ENCODE data around the gene TMEM171.

Gene TMEM171

GRCh38 chr5:73158313-73158712, 37.9 kb downstream of the TMEM171 start:
- Histone ChIP-seq H3K27me3 (ENCODE audit: control insufficient read depth, insufficient read depth, low read length) (no peaks in the 10 kb centered on the region), H3K4me3 (ENCODE audit: low read length) (no peak overlapping the region), H3K36me3 (ENCODE audit: control insufficient read depth, insufficient read depth, low read length) (no peaks in the 10 kb centered on the region), H3K27ac (ENCODE audit: low read depth, low read length) (no peak overlapping the region), H3K4me1 (ENCODE audit: control insufficient read depth, insufficient read depth, low read length) (no peaks in the 10 kb centered on the region), H3K9ac (ENCODE audit: low read length) (no peak overlapping the region)

DNA sequence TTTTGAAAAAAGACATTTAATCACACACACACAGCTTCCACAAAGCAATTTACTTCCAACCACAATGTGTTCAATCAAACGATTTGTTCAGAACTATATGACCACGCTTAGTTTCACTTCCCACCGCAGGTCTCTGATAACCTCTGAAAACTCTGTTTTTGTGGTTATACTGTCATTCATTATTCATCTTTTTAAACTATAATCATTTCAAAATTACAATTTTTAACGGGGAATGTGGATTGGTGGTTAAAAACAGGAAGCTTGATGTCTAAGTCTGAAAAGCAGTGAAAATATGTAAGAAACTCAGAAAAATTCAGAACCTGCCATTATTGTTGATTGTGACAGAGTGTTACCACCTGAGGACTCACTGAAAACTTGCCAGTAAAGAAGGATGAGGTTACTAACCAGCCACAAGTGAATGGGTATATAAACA, 39.9 kb downstream of the TMEM171 start:
- Histone ChIP-seq H3K4me3 (ENCODE audit: low read length) (no peak overlapping the region), H3K4me1 (ENCODE audit: control insufficient read depth, insufficient read depth, low read length) (no peaks in the 10 kb centered on the region), H3K27ac (ENCODE audit: low read depth, low read length) (no peak overlapping the region), H3K9ac (ENCODE audit: low read length) (no peak overlapping the region), H3K27me3 (ENCODE audit: control insufficient read depth, insufficient read depth, low read length) (no peaks in the 10 kb centered on the region), H3K36me3 (ENCODE audit: control insufficient read depth, insufficient read depth, low read length) (no peaks in the 10 kb centered on the region)

DNA sequence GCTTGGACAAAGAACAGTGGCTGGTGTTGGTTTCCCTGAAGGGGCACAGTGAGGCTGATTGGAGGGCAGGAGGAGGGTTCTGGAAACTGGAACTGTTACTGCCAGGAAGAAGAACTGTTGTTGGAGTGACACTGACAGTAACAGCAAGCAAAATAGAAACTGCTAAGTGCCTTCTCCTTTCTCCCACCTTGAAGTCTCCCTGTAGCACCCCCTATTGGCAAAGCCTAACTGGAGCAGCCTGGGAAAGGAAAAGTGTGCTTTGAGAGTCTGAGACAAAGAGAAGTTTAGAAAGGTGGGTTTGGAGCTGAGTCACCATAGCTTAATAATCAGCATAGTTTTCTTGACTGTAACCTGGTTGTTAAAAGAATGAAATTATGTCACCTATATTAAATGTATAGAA, 50.1 kb downstream of the TMEM171 start:
- no peaks in the 10 kb centered on the region for H3K36me3 ChIP-seq (ENCODE audit: control insufficient read depth, insufficient read depth, low read length)

DNA sequence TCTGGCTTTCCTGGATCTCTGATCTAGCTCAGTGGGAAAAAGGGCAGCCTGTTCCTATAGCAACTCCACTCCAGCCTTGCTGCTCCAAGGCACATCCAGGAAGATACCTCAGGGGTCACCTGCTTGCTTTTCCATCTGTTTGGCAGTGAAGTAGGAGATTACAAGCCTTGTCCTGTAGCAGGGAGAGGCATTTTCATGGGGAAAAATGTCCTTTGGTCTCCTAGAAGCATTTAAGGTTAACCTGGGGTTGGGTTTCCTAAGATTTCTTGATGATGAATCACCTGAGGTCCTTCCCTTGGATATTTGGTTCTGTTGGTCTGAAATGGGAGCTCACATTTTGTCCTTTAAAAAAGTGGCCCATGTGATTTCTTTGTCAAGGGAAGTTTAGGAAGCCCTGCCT, 51.1 kb downstream of the TMEM171 start:
- no peak overlapping the region for H3K9ac ChIP-seq (ENCODE audit: low read length)
- no peak overlapping the region for H3K27ac ChIP-seq (ENCODE audit: low read depth, low read length)
- no peak overlapping the region for H3K4me3 ChIP-seq (ENCODE audit: low read length)
- no peaks in the 10 kb centered on the region for H3K4me1 ChIP-seq (ENCODE audit: control insufficient read depth, insufficient read depth, low read length)
- no peaks in the 10 kb centered on the region for H3K27me3 ChIP-seq (ENCODE audit: control insufficient read depth, insufficient read depth, low read length)
- no peaks in the 10 kb centered on the region for H3K36me3 ChIP-seq (ENCODE audit: control insufficient read depth, insufficient read depth, low read length)

More for the DNA sequence above, 50.1 kb downstream of the TMEM171 start:
- Histone ChIP-seq H3K4me3 (ENCODE audit: low read length) (no peak overlapping the region), H3K27me3 (ENCODE audit: control insufficient read depth, insufficient read depth, low read length) (no peaks in the 10 kb centered on the region), H3K27ac (ENCODE audit: low read depth, low read length) (no peak overlapping the region), H3K4me1 (ENCODE audit: control insufficient read depth, insufficient read depth, low read length) (no peaks in the 10 kb centered on the region), H3K9ac (ENCODE audit: low read length) (no peak overlapping the region)

GRCh38 chr5:73172951-73173350, 52.6 kb downstream of the TMEM171 start, which contains the start of gene TMEM174:
TSS of gene TMEM174 (plus strand) at chr5:73173193. CDS start at chr5:73173244, 51 bp downstream.
- H3K36me3 ChIP-seq (ENCODE audit: control insufficient read depth, insufficient read depth, low read length): no peaks in the 10 kb centered on the region
- H3K9ac ChIP-seq (ENCODE audit: low read length): no peak within 1 kb of the TSS
- no peaks in the 10 kb centered on the region for H3K4me1 ChIP-seq (ENCODE audit: control insufficient read depth, insufficient read depth, low read length)
- H3K27me3 ChIP-seq (ENCODE audit: control insufficient read depth, insufficient read depth, low read length): no peaks in the 10 kb centered on the region
- no peak within 1 kb of the TSS for H3K4me3 ChIP-seq (ENCODE audit: low read length)
- H3K27ac ChIP-seq (ENCODE audit: low read depth, low read length): no peak within 1 kb of the TSS

- H3K4me1 ChIP-seq (ENCODE audit: control insufficient read depth, insufficient read depth, low read length): no peaks in the 10 kb centered on the region
- H3K27me3 ChIP-seq (ENCODE audit: control insufficient read depth, insufficient read depth, low read length): no peaks in the 10 kb centered on the region
- no peak overlapping the region for H3K9ac ChIP-seq (ENCODE audit: low read length)
- H3K36me3 ChIP-seq (ENCODE audit: control insufficient read depth, insufficient read depth, low read length): no peaks in the 10 kb centered on the region
- H3K4me3 ChIP-seq (ENCODE audit: low read length): no peak overlapping the region
- H3K27ac ChIP-seq (ENCODE audit: low read depth, low read length): no peak overlapping the region
Observed at GRCh38 chr5:73174100-73174815, 53.9 kb downstream of the TMEM171 start.

GRCh38 chr5:73176250-73176649, 55.9 kb downstream of the TMEM171 start:
- no peak overlapping the region for H3K4me3 ChIP-seq (ENCODE audit: low read length)
- no peak overlapping the region for H3K9ac ChIP-seq (ENCODE audit: low read length)

GRCh38 chr5:73178265-73178664, 57.9 kb downstream of the TMEM171 start:
- Histone ChIP-seq H3K9ac (ENCODE audit: low read length) (no peak overlapping the region), H3K4me3 (ENCODE audit: low read length) (no peak overlapping the region), H3K27me3 (ENCODE audit: control insufficient read depth, insufficient read depth, low read length) (no peaks in the 10 kb centered on the region), H3K4me1 (ENCODE audit: control insufficient read depth, insufficient read depth, low read length) (no peaks in the 10 kb centered on the region), H3K36me3 (ENCODE audit: control insufficient read depth, insufficient read depth, low read length) (no peaks in the 10 kb centered on the region), H3K27ac (ENCODE audit: low read depth, low read length) (no peak overlapping the region)

More at GRCh38 chr5:73176250-73176649, 55.9 kb downstream of the TMEM171 start:
- no peaks in the 10 kb centered on the region for H3K4me1 ChIP-seq (ENCODE audit: control insufficient read depth, insufficient read depth, low read length)
- no peaks in the 10 kb centered on the region for H3K27me3 ChIP-seq (ENCODE audit: control insufficient read depth, insufficient read depth, low read length)
- no peak overlapping the region for H3K27ac ChIP-seq (ENCODE audit: low read depth, low read length)
- H3K36me3 ChIP-seq (ENCODE audit: control insufficient read depth, insufficient read depth, low read length): no peaks in the 10 kb centered on the region

GRCh38 chr5:73179730-73180129, 59.4 kb downstream of the TMEM171 start:
- H3K36me3 ChIP-seq (ENCODE audit: control insufficient read depth, insufficient read depth, low read length): no peaks in the 10 kb centered on the region
- H3K27ac ChIP-seq (ENCODE audit: low read depth, low read length): no peak overlapping the region
- no peak overlapping the region for H3K4me3 ChIP-seq (ENCODE audit: low read length)
- no peaks in the 10 kb centered on the region for H3K27me3 ChIP-seq (ENCODE audit: control insufficient read depth, insufficient read depth, low read length)
- no peaks in the 10 kb centered on the region for H3K4me1 ChIP-seq (ENCODE audit: control insufficient read depth, insufficient read depth, low read length)
- no peak overlapping the region for H3K9ac ChIP-seq (ENCODE audit: low read length)

DNA sequence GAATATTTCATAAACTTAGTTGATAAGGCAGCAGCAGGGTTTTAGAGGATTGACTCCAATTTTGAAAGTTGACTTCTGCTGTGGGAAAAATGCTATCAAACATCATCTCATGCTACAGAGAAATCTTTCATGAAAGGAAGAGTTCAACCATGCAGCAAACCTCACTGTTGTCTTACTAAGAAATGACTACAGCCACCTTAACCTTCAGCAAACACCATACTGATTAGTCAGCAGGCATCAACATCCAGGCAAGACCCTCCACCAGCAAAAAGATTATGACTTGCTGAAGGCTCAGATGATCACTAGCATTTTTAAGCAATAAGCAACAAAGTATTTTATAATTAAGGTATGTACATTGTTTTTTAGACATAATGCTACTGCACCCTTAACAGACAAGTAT, 60.2 kb downstream of the TMEM171 start:
- no peaks in the 10 kb centered on the region for H3K4me1 ChIP-seq (ENCODE audit: control insufficient read depth, insufficient read depth, low read length)
- H3K27me3 ChIP-seq (ENCODE audit: control insufficient read depth, insufficient read depth, low read length): no peaks in the 10 kb centered on the region
- H3K36me3 ChIP-seq (ENCODE audit: control insufficient read depth, insufficient read depth, low read length): no peaks in the 10 kb centered on the region
- H3K27ac ChIP-seq (ENCODE audit: low read depth, low read length): no peak overlapping the region
- H3K4me3 ChIP-seq (ENCODE audit: low read length): no peak overlapping the region
- H3K9ac ChIP-seq (ENCODE audit: low read length): no peak overlapping the region
